MM.1S (cell line): Measurements from ENCODE around the gene SMPD4.
"Not testable (repeated sequence)": the region's sequence is repeated elsewhere in the genome, so short reads cannot be mapped to it uniquely, and the experiment has no call there.

Experiments used
- EZH2 ChIP-seq: fragments of 300-600 bp; sonication (generic); optimal IDR thresholded peaks from 2 replicates; pipeline ENCODE3; 2017; ENCODE audit warnings: low read depth, mild to moderate bottlenecking, antibody characterized with exemption, low read length, mixed read lengths
- EZH2phosphoT487 ChIP-seq: fragments of 300-600 bp; sonication (generic); IDR thresholded peaks from 2 replicates; pipeline ENCODE4 v1.6.1; 2018; ENCODE audit warnings: antibody characterized with exemption, low read length
- TF ChIP-seq, protein P1 (sequence below): fragments of 300-600 bp; sonication (generic); IDR thresholded peaks from 2 replicates; pipeline ENCODE4 v1.5.1; 2016; ENCODE audit warnings: antibody characterized with exemption, low read length, mixed read lengths

GRCh38 chr2:130155956-130156623 is 25.3 kb downstream of the SMPD4 start:
- TF ChIP-seq, protein P1, sequence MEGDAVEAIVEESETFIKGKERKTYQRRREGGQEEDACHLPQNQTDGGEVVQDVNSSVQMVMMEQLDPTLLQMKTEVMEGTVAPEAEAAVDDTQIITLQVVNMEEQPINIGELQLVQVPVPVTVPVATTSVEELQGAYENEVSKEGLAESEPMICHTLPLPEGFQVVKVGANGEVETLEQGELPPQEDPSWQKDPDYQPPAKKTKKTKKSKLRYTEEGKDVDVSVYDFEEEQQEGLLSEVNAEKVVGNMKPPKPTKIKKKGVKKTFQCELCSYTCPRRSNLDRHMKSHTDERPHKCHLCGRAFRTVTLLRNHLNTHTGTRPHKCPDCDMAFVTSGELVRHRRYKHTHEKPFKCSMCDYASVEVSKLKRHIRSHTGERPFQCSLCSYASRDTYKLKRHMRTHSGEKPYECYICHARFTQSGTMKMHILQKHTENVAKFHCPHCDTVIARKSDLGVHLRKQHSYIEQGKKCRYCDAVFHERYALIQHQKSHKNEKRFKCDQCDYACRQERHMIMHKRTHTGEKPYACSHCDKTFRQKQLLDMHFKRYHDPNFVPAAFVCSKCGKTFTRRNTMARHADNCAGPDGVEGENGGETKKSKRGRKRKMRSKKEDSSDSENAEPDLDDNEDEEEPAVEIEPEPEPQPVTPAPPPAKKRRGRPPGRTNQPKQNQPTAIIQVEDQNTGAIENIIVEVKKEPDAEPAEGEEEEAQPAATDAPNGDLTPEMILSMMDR, result peak; percentile 30
- TF ChIP-seq EZH2, EZH2phosphoT487: not testable (repeated sequence)
